T-cell (primary cell): ENCODE data around the gene EPG5. TPM values are rescaled to one million over a fixed set of nuclear protein-coding genes. Genes with fewer than 3 reads are reported as not detected.
"Not testable (repeated sequence)": the region's sequence is repeated elsewhere in the genome, so short reads cannot be mapped to it uniquely, and the experiment has no call there.

Source experiments
- ATAC-seq, 4 experiments: fragments of 200-7000 bp in 3 of 4; fragments of 150-1000 bp in 1 of 4; cut with Tn5 transposase; replicated peaks in 1 of 4; 1 replicate in 3 of 4; 2 replicates in 1 of 4; pipeline ENCODE4 v1.10.0; 2021; ENCODE audit warnings: moderate library complexity in 3 of 4, mild to moderate bottlenecking in 2 of 4, moderate number of reproducible peaks in 1 of 4
- CTCF ChIA-PET, 2 donors: fragments of 300-600 bp; sonication (Branson Sonifier 250); formaldehyde crosslinking; loops; one replicate each; lab custom pipeline; 2022; ENCODE audit warnings: antibody characterized with exemption in 2 of 2; lab: Charles Lee
- POLR2A ChIA-PET, 2 donors: fragments of 300-600 bp; sonication (Branson Sonifier 250); formaldehyde crosslinking; loops; one replicate each; lab custom pipeline; 2022; ENCODE audit warnings: antibody characterized with exemption in 2 of 2; lab: Charles Lee
- DNase-seq, 35 experiments: peaks; one replicate each; pipeline versions ENCODE4 v3.0.0 to v3.0.0-alpha.2; 2013 to 2023
- H3K27ac ChIP-seq: one replicate; pipeline ENCODE4 v1.5.1; 2013; ENCODE audit warnings: low read length
- H3K27me3 ChIP-seq, 2 experiments: replicated peaks in 1 of 2; 1 replicate in 1 of 2; 2 replicates in 1 of 2; pipeline versions ENCODE4 v1.6.1 to v1.7.0; 2013; ENCODE audit warnings: low read length in 1 of 2, mixed read lengths in 1 of 2; ENCODE audit not compliant: control insufficient read depth in 2 of 2, insufficient read depth in 2 of 2; ENCODE audit errors: extremely low read depth in 1 of 2
- H3K36me3 ChIP-seq, 2 donors: 1 replicate in 1 of 2; 2 replicates in 1 of 2; pipeline versions ENCODE4 v1.6.1 to v1.7.0; 2013; ENCODE audit warnings: low read length in 1 of 2; ENCODE audit not compliant: control insufficient read depth in 2 of 2, insufficient read depth in 1 of 2; ENCODE audit errors: extremely low read depth in 1 of 2
- H3K4me1 ChIP-seq, 2 experiments: 1 replicate in 1 of 2; 2 replicates in 1 of 2; pipeline versions ENCODE4 v1.6.1 to v1.7.0; 2013; ENCODE audit warnings: low read length in 2 of 2, mixed read lengths in 1 of 2; ENCODE audit not compliant: insufficient read depth in 2 of 2, control insufficient read depth in 1 of 2; ENCODE audit errors: extremely low read depth in 1 of 2
- H3K4me3 ChIP-seq, 2 donors: 1 replicate in 1 of 2; 2 replicates in 1 of 2; pipeline versions ENCODE4 v1.5.1 to v1.7.0; 2013; ENCODE audit warnings: mild to moderate bottlenecking in 2 of 2, low read length in 1 of 2, moderate library complexity in 1 of 2; ENCODE audit not compliant: control insufficient read depth in 1 of 2; ENCODE audit errors: extremely low read depth in 1 of 2
- H3K9me3 ChIP-seq: 2 replicates; pipeline ENCODE4 v1.7.0; 2013
- H3K27ac Mint-ChIP-seq, 2 donors: one replicate each; pipeline ENCODE4 v1.8.0; 2020 to 2021; ENCODE audit warnings: mild to moderate bottlenecking in 2 of 2, mixed read lengths in 2 of 2
- H3K27me3 Mint-ChIP-seq, 2 donors: one replicate each; pipeline ENCODE4 v1.8.0; 2021 to 2022; ENCODE audit warnings: mixed read lengths in 2 of 2
- H3K36me3 Mint-ChIP-seq: one replicate; pipeline ENCODE4 v1.8.0; 2021; ENCODE audit warnings: mixed read lengths
- H3K4me1 Mint-ChIP-seq, 3 donors: one replicate each; pipeline ENCODE4 v1.8.0; 2020 to 2022; ENCODE audit warnings: mixed read lengths in 3 of 3, mild to moderate bottlenecking in 1 of 3
- H3K4me3 Mint-ChIP-seq, 3 donors: one replicate each; pipeline ENCODE4 v1.8.0; 2020 to 2022; ENCODE audit warnings: mild to moderate bottlenecking in 3 of 3, mixed read lengths in 3 of 3, moderate library complexity in 3 of 3
- H3K9me3 Mint-ChIP-seq, 3 donors: one replicate each; pipeline ENCODE4 v1.8.0; 2020 to 2022; ENCODE audit warnings: mixed read lengths in 3 of 3
- WGBS: methylation state at CpG from one replicate; pipeline ENCODE4 v1.1.5; 2013; ENCODE audit warnings: missing lambda C conversion rate; ENCODE audit not compliant: insufficient coverage; 5-methylcytosine and 5-hydroxymethylcytosine counted together
- total RNA-seq, 35 experiments: library from RNA in 6 of 35; stranded (reverse) in 6 of 35; fragments of 120-200 nt in 1 of 35; gene quantifications; one replicate each; pipeline versions ENCODE4 v1.2.1 to v1.2.4 and lab custom pipeline; 2013 to 2026

Gene EPG5
- total RNA-seq, 5 donors from 2014 or later (not counting 1 experiment from before 2014, with no cell fraction given): 39.2 to 54.4 (median 42.6) TPM

DNA sequence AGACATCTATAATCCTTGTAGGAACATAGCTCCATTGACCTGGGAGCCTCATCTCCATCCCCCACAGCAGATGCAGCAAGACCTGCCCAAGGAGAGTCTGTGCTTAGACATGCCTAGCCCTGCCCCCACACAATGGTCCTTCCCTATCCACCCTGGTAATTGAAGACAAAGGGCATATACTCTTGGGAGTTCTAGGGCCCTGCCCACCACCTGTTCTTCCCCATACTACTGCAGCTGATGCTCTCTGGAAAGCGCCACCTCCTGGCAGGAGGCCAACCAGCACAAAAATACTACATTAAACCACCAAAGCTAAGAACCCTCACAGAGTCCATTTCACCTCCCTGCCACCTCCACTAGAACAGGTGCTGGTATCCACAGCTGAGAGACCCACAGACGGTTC lies 160.0 kb downstream of the EPG5 start:
- peaks cover 10 to 13% (median 12%) of the 10 kb centered on the region in 3 donors for H3K4me1 Mint-ChIP-seq
- H3K27ac ChIP-seq, H3K36me3 ChIP-seq, H3K4me1 ChIP-seq, H3K27me3 ChIP-seq, CTCF ChIA-PET, H3K27ac Mint-ChIP-seq, H3K27me3 Mint-ChIP-seq, H3K4me3 ChIP-seq, H3K4me3 Mint-ChIP-seq, ATAC-seq, POLR2A ChIA-PET, H3K9me3 ChIP-seq: not testable (repeated sequence)
- WGBS: 0% methylated on average over 1 of the region's 2 CpGs
- peak in 14 of 35 experiments; percentile 7 to 28 (median 20) for DNase-seq
- peaks cover 8 to 32% (median 9%) of the 10 kb centered on the region in 3 donors for H3K9me3 Mint-ChIP-seq
- peaks cover 25% of the 10 kb centered on the region for H3K36me3 Mint-ChIP-seq

DNA sequence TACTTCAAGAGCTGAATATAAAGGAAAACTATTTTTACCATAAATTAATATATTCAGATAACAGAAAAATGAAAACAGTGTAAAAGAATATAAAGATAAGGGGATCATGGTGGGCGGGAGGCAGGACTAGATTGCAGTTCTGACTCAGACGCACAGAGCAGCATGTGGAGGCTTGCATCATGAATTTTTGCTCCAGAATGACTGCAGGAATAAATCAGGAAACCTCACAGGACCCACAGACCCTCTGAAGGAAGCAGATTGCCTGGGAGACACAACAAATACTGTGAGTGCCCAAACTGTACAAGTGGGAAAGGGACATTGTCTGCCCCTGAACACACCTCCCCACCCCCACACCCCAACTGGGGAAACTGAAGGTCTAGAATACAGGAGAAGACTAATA lies 160.9 kb downstream of the EPG5 start:
- H3K36me3 Mint-ChIP-seq: peaks cover 27% of the 10 kb centered on the region
- Histone ChIP-seq H3K4me1 (no peaks in the 10 kb centered on the region), H3K9me3 (no peaks in the 10 kb centered on the region), H3K27ac (no peak overlapping the region), H3K4me3 (no peak overlapping the region), H3K36me3 (no peaks in the 10 kb centered on the region), H3K27me3 (peaks cover 0 to 4% of the 10 kb centered on the region in 2 experiments)
- DNase-seq: no peak
- H3K27me3 Mint-ChIP-seq: peaks cover 8 to 9% of the 10 kb centered on the region in 2 donors
- ATAC-seq: no peak
- no peak overlapping the region for H3K4me3 Mint-ChIP-seq
- peaks cover 10 to 13% (median 12%) of the 10 kb centered on the region in 3 donors for H3K4me1 Mint-ChIP-seq
- ChIA-PET POLR2A (no interaction called here), CTCF (no interaction called here)
- H3K27ac Mint-ChIP-seq: no peak overlapping the region
- H3K9me3 Mint-ChIP-seq: peaks cover 8 to 32% (median 9%) of the 10 kb centered on the region in 3 donors
- WGBS: 67% methylated on average over 1 of the region's 2 CpGs

DNA sequence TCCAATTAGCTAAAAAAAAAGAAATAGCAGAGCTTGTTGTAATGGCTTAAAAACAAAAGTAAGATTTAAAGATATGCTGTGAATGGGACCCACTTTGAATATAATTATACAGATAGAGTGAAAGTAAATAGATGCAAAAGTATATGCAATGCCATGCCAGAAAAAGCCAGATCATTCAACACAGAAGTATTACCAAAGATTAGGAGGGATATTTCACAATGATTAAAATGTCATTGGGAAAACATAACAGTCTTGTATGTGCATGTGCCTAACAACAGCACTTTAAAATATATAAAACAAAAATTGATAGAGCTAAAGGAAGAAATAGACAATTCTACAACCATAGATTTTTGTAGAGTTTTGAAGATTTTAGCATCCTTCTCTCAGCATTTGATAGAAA lies 161.6 kb downstream of the EPG5 start:
- H3K27ac ChIP-seq: no peak overlapping the region
- H3K36me3 ChIP-seq: no peaks in the 10 kb centered on the region
- Mint-ChIP-seq H3K36me3 (peaks cover 28% of the 10 kb centered on the region), H3K4me1 (peaks cover 10 to 13% (median 12%) of the 10 kb centered on the region in 3 donors), H3K27ac (no peak overlapping the region), H3K4me3 (no peak overlapping the region), H3K9me3 (peaks cover 8 to 32% (median 9%) of the 10 kb centered on the region in 3 donors), H3K27me3 (peaks cover 9 to 10% of the 10 kb centered on the region in 2 donors)
- no peaks in the 10 kb centered on the region for H3K4me1 ChIP-seq
- peaks cover 0 to 4% of the 10 kb centered on the region in 2 experiments for H3K27me3 ChIP-seq
- H3K4me3 ChIP-seq: no peak overlapping the region
- DNase-seq (no peak), ATAC-seq (no peak)
- CTCF ChIA-PET: no interaction called here
- POLR2A ChIA-PET: no interaction called here
- H3K9me3 ChIP-seq: no peaks in the 10 kb centered on the region

DNA sequence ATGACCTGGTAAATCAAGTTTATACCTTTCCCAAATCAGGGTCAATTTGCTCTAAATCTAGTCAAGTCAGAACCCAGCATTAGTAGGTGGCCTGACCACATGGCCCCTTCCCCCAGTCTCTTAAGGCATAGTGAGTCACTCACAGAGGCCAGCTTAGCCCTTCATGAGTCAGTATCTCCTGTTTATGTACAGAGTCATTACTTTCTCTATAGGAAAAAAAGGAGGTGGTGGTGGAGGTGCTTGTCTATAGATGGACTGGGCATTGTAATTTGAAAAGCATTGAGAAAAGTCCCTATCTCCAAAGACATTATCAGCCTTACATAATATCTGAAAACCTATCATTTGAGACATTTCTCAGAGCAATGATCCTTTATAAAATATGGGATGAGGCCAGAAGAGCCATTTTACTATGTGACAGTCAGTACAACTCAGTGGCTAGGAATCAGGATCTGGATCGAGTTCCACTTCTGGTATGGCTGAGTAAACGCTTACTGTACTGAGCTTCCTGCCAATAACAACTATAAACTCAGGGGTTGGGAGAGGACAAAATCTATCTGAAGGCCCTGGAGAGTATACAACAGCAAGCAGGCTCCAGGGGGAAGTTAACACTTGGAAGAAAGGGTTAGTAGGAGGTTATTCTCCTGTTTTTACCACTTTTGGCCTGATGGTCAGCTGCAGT lies 164.2 kb downstream of the EPG5 start:
- no peaks in the 10 kb centered on the region for H3K4me1 ChIP-seq
- no peak for DNase-seq
- no peak overlapping the region for H3K4me3 Mint-ChIP-seq
- no peak overlapping the region for H3K4me3 ChIP-seq
- H3K27me3 ChIP-seq: peaks cover 0 to 7% of the 10 kb centered on the region in 2 experiments
- ChIA-PET CTCF (interaction anchor here in 1 of 2 donors (0.6 kb wide), 1 partner anchor 26 kb away, joined by 3 read pairs; no protein-coding TSS in a partner anchor), POLR2A (no interaction called here)
- no peaks in the 10 kb centered on the region for H3K9me3 ChIP-seq
- H3K36me3 ChIP-seq: no peaks in the 10 kb centered on the region
- no peak for ATAC-seq
- no CpG with 5 or more reads among the region's 2 CpGs for WGBS
- no peak overlapping the region for H3K27ac Mint-ChIP-seq
- H3K27ac ChIP-seq: no peak overlapping the region
- H3K27me3 Mint-ChIP-seq: peaks cover 9 to 11% of the 10 kb centered on the region in 2 donors
- H3K4me1 Mint-ChIP-seq: no peaks in the 10 kb centered on the region
- H3K9me3 Mint-ChIP-seq: peaks cover 4 to 20% (median 5%) of the 10 kb centered on the region in 3 donors
- peaks cover 16% of the 10 kb centered on the region for H3K36me3 Mint-ChIP-seq

DNA sequence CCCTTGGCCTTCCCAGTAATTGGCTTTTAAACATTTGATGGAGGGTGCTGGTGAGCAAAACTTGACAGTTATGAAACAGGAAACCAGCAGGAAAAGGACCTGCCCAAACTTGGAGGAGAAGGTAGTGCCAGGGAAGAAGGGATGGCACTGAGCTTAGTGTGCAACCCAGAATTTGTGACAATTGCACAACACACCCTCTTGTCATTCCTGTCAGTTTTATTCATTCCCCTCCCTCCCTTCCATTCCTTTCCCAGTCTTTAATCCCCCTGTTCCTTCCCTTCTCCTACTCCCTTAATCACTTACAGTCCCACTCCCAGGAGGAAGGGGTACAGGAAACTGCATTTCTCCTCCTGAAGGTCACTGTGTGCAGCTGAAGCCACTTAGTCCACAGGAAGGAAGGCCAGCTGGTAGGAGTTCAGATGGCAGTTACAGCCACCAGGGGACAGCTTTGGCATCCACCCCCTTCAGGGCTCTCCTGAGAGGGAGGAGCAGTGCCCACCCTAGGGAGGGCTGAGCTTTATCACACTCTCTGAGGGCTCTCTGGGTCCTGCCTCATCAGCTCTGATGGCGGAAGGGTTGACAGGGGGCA lies 165.6 kb downstream of the EPG5 start:
- Histone ChIP-seq H3K9me3 (no peaks in the 10 kb centered on the region), H3K4me3 (no peak overlapping the region), H3K36me3 (no peaks in the 10 kb centered on the region), H3K27me3 (peaks cover 0 to 7% of the 10 kb centered on the region in 2 experiments), H3K4me1 (no peaks in the 10 kb centered on the region), H3K27ac (no peak overlapping the region)
- no peak for ATAC-seq
- no CpG with 5 or more reads among the region's 1 CpG for WGBS
- Mint-ChIP-seq H3K27me3 (peaks cover 9 to 13% of the 10 kb centered on the region in 2 donors), H3K4me1 (no peaks in the 10 kb centered on the region), H3K36me3 (peaks cover 16% of the 10 kb centered on the region), H3K4me3 (no peak overlapping the region), H3K9me3 (peaks cover 4 to 18% (median 5%) of the 10 kb centered on the region in 3 donors), H3K27ac (no peak overlapping the region)
- ChIA-PET POLR2A (interaction anchor here in 1 of 2 donors (0.6 kb wide), 1 partner anchor 47 kb away, joined by 3 read pairs; no protein-coding TSS in a partner anchor), CTCF (no interaction called here)
- DNase-seq: no peak
